Upper lobe of right lung (tissue), 1 donor: ENCODE data around the gene SMARCE1. TPM values are rescaled to one million over a fixed set of nuclear protein-coding genes. Genes with fewer than 3 reads are reported as not detected.
A peak's percentile ranks its signal among the peaks of the same experiment; 100 is the strongest.

Experiments
- ATAC-seq: fragments of 200-7000 bp; cut with Tn5 transposase; one replicate; pipeline ENCODE4 v1.9.1; 2020; ENCODE audit warnings: mild to moderate bottlenecking, moderate library complexity
- DNase-seq: peaks from one replicate; pipeline ENCODE4 v3.0.0-alpha.2; 2020
- H3K27ac ChIP-seq: fragments of 200-600 bp; one replicate; pipeline ENCODE4 v1.8.0; 2022
- H3K27me3 ChIP-seq: fragments of 200-600 bp; one replicate; pipeline ENCODE4 v1.8.0; 2022; ENCODE audit warnings: mild to moderate bottlenecking
- H3K36me3 ChIP-seq: fragments of 200-600 bp; one replicate; pipeline ENCODE4 v1.8.0; 2022
- H3K4me1 ChIP-seq: fragments of 200-600 bp; one replicate; pipeline ENCODE4 v1.8.0; 2022
- H3K4me3 ChIP-seq: fragments of 200-600 bp; one replicate; pipeline ENCODE4 v1.8.0; 2022; ENCODE audit warnings: mild to moderate bottlenecking
- H3K9me3 ChIP-seq: fragments of 200-600 bp; one replicate; pipeline ENCODE4 v1.8.0; 2022
- CTCF ChIP-seq: fragments of 200-600 bp; IDR thresholded peaks from one replicate; pipeline ENCODE4 v1.8.0; 2022; ENCODE audit warnings: antibody characterized with exemption
- intact Hi-C: fragments of 100-400 bp; cut with DNase I; formaldehyde crosslinking; loops from one replicate; pipeline ENCODE4 v1.11.0; 2022
- total RNA-seq: library from RNA; stranded (reverse); fragmentation: NEBNext Ultra II Directional; extraction: Animal tissue kit (Norgen Biotek cat#: 25700); gene quantifications from one replicate; pipeline ENCODE4 v1.2.1, GENCODE V29; 2021
- donor health status: DM: no; HTN: yes; CAD: no; lungs with severe emphysema.

Gene SMARCE1
- total RNA-seq, 1 donor from 2014 or later: 80.2 TPM

- H3K4me3 ChIP-seq: no peak overlapping the region
- H3K36me3 ChIP-seq: no peaks in the 10 kb centered on the region
- no peak for TF ChIP-seq CTCF
- H3K4me1 ChIP-seq: peaks cover 6% of the 10 kb centered on the region
- intact Hi-C loops: no loop called here
- no peak overlapping the region for H3K27ac ChIP-seq
- H3K27me3 ChIP-seq: no peaks in the 10 kb centered on the region
- H3K9me3 ChIP-seq: no peaks in the 10 kb centered on the region
- peak; percentile 14 for ATAC-seq
- DNase-seq: no peak
Observed at GRCh38 chr17:40608061-40608581, 39.5 kb downstream of the SMARCE1 start.

- Histone ChIP-seq H3K36me3 (no peaks in the 10 kb centered on the region), H3K27ac (no peak overlapping the region), H3K4me1 (peaks cover 6% of the 10 kb centered on the region), H3K27me3 (no peaks in the 10 kb centered on the region), H3K9me3 (no peaks in the 10 kb centered on the region), H3K4me3 (no peak overlapping the region)
- no peak for DNase-seq
- intact Hi-C loops: no loop called here
- TF ChIP-seq CTCF: no peak
- peak; percentile 39 for ATAC-seq
Observed at GRCh38 chr17:40607641-40608040, 40.0 kb downstream of the SMARCE1 start.

- Histone ChIP-seq H3K27me3 (no peaks in the 10 kb centered on the region), H3K36me3 (no peaks in the 10 kb centered on the region), H3K4me3 (no peak overlapping the region), H3K4me1 (peaks cover 6% of the 10 kb centered on the region), H3K9me3 (no peaks in the 10 kb centered on the region), H3K27ac (peak overlapping the region; percentile 12)
- intact Hi-C loops: no loop called here
- DNase-seq (no peak), ATAC-seq (peak; percentile 62)
- no peak for TF ChIP-seq CTCF
Observed at GRCh38 chr17:40606548-40607353, 40.9 kb downstream of the SMARCE1 start.

- H3K4me3 ChIP-seq: no peak overlapping the region
- ATAC-seq (no peak), DNase-seq (no peak)
- no peak for TF ChIP-seq CTCF
- no peaks in the 10 kb centered on the region for H3K27me3 ChIP-seq
- H3K27ac ChIP-seq: no peak overlapping the region
- no peaks in the 10 kb centered on the region for H3K36me3 ChIP-seq
- no peaks in the 10 kb centered on the region for H3K9me3 ChIP-seq
- peaks cover 6% of the 10 kb centered on the region for H3K4me1 ChIP-seq
- intact Hi-C loops: no loop called here
Observed at GRCh38 chr17:40605306-40605705, 42.3 kb downstream of the SMARCE1 start.

GRCh38 chr17:40604327-40605080, 43.1 kb downstream of the SMARCE1 start:
- Histone ChIP-seq H3K9me3 (no peaks in the 10 kb centered on the region), H3K27me3 (no peaks in the 10 kb centered on the region), H3K4me3 (no peak overlapping the region), H3K4me1 (peaks cover 6% of the 10 kb centered on the region), H3K36me3 (no peaks in the 10 kb centered on the region), H3K27ac (no peak overlapping the region)
- DNase-seq: no peak
- intact Hi-C loops: no loop called here
- ATAC-seq: no peak
- TF ChIP-seq CTCF: no peak
